K562 (cell line): ENCODE measurements around the gene HSDL1. TPM values are rescaled to one million over a fixed set of nuclear protein-coding genes. Genes with fewer than 3 reads are reported as not detected.

Experiments used
- ARID1B ChIP-seq: fragments of 450-650 bp; IDR thresholded peaks from 2 replicates; pipeline ENCODE4 v1.6.1; 2016; ENCODE audit warnings: antibody characterized with exemption, mild to moderate bottlenecking, inconsistent platforms
- CXXC5 ChIP-seq: fragments of 250-450 bp; sonication (Bioruptor Pico); IDR thresholded peaks from 2 replicates; pipeline ENCODE4 v1.8.0; 2022; ENCODE audit warnings: inconsistent platforms, mild to moderate bottlenecking, moderate library complexity
- GABPA ChIP-seq: fragments of 200-800 bp; sonication (Bioruptor generic); conservative IDR thresholded peaks from 2 replicates; pipeline ENCODE4 v1.6.1; 2016; ENCODE audit warnings: low read depth, missing genetic modification characterization, missing compliant biosample characterization
- HDAC8 ChIP-seq: fragments of 450-650 bp; IDR thresholded peaks from 2 replicates; pipeline ENCODE4 v1.6.1; 2016; ENCODE audit warnings: mild to moderate bottlenecking, missing genetic modification characterization, moderate library complexity, missing compliant biosample characterization
- MEIS2 ChIP-seq: fragments of 450-650 bp; IDR thresholded peaks from 2 replicates; pipeline ENCODE4 v1.6.1; 2014; ENCODE audit warnings: mild to moderate bottlenecking; ENCODE audit not compliant: partially characterized antibody
- TCF3 ChIP-seq: sonication (generic); formaldehyde crosslinking; IDR thresholded peaks from 2 replicates; pipeline ENCODE4 v1.4.0; 2020; ENCODE audit warnings: mild to moderate bottlenecking, missing genetic modification reagents
- polyA plus RNA-seq, 8 experiments: library from polyadenylated mRNA; depleted of rRNA in 4 of 8; stranded (reverse) in 5 of 8; unstranded in 3 of 8; fragments of >200 nt; fragmentation: Nextera tagmentation in 2 of 8; fragmentation: Illumina TruSeq in 1 of 8; extraction: Ambion mirVana in 2 of 8; extraction: Trizol in 1 of 8; gene quantifications; 2 replicates each; pipeline versions ENCODE4 v1.2.1 to v1.2.3, GENCODE V29; 2011 to 2014; ENCODE audit warnings: inconsistent platforms in 1 of 8, missing spikeins in 1 of 8
- total RNA-seq, 7 experiments: library from RNA; depleted of rRNA in 6 of 7; stranded (reverse); fragments of >200 nt in 6 of 7; fragmentation: Illumina TruSeq in 2 of 7; extraction: Trizol in 2 of 7; gene quantifications; 2 replicates each; pipeline versions ENCODE4 v1.2.1 to v1.2.3, GENCODE V29; 2011 to 2021; ENCODE audit warnings: low replicate concordance in 1 of 7
- TF ChIP-seq, protein P1 (sequence below), 2 experiments: IDR thresholded peaks in 1 of 2; conservative IDR thresholded peaks in 1 of 2; 2 replicates each; pipeline ENCODE4 v1.6.1; 2016; ENCODE audit warnings: low read depth in 2 of 2, mild to moderate bottlenecking in 1 of 2, missing compliant biosample characterization in 1 of 2, missing genetic modification characterization in 1 of 2, moderate library complexity in 1 of 2
- TF ChIP-seq, protein P2 (sequence below): fragments of 450-650 bp; IDR thresholded peaks from 2 replicates; pipeline ENCODE4 v1.6.1; 2017; ENCODE audit warnings: mild to moderate bottlenecking, moderate library complexity
- TF ChIP-seq, protein P3 (sequence below): fragments of 250-450 bp; sonication (Bioruptor Pico); IDR thresholded peaks from 2 replicates; pipeline ENCODE4 v1.4.0; 2020; ENCODE audit warnings: mild to moderate bottlenecking

HSDL1 gene
- total and polyA plus RNA-seq, 9 of the 15 experiments (the other 6 are each of a cell fraction or from before 2014, with no cell fraction given): 14.8 to 41.2 (median 27.7) TPM

DNA sequence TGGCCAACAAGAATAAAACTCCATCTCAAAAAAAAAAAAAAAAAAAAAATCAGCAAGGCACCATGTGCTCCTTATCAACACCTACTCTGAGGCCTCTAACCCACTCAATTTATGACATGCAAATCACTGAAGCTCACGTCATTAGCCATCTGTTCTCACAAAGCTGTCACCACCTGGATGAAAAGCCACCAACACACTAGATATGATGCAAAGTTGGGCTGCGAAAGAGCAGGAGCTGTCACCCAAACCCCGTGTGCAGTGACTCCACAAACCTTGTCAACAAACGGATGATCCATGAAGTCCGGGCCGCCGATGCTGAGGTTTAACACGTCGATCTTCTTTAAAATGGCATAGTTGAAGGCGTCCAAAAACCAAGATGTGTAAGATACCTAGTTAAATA lies 53.5 kb downstream of the HSDL1 start (continued):
- TF ChIP-seq, protein P1, sequence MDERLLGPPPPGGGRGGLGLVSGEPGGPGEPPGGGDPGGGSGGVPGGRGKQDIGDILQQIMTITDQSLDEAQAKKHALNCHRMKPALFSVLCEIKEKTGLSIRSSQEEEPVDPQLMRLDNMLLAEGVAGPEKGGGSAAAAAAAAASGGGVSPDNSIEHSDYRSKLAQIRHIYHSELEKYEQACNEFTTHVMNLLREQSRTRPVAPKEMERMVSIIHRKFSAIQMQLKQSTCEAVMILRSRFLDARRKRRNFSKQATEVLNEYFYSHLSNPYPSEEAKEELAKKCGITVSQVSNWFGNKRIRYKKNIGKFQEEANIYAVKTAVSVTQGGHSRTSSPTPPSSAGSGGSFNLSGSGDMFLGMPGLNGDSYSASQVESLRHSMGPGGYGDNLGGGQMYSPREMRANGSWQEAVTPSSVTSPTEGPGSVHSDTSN (CRISPR knock-in tag; IDR thresholded peaks at IDR 0.05; ENCODE audit: low read depth): no peak
- TF ChIP-seq, protein P1 (tag; conservative IDR thresholded peaks at IDR 0.05; ENCODE audit: low read depth): peak; percentile 97
- TF ChIP-seq CXXC5 (CRISPR knock-in tag) (peak; percentile 31; the same call in 1 of the 2 replicates), GABPA (peak; percentile 38; the same call in 1 of the 2 replicates), ARID1B (no peak), TCF3 (0 out of 2 replicates have a peak, but pooled peaks have one; percentile 24), HDAC8 (no peak), MEIS2 (peak; percentile 62)
- TF ChIP-seq, protein P2, sequence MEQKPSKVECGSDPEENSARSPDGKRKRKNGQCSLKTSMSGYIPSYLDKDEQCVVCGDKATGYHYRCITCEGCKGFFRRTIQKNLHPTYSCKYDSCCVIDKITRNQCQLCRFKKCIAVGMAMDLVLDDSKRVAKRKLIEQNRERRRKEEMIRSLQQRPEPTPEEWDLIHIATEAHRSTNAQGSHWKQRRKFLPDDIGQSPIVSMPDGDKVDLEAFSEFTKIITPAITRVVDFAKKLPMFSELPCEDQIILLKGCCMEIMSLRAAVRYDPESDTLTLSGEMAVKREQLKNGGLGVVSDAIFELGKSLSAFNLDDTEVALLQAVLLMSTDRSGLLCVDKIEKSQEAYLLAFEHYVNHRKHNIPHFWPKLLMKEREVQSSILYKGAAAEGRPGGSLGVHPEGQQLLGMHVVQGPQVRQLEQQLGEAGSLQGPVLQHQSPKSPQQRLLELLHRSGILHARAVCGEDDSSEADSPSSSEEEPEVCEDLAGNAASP: no peak
- TF ChIP-seq, protein P3, sequence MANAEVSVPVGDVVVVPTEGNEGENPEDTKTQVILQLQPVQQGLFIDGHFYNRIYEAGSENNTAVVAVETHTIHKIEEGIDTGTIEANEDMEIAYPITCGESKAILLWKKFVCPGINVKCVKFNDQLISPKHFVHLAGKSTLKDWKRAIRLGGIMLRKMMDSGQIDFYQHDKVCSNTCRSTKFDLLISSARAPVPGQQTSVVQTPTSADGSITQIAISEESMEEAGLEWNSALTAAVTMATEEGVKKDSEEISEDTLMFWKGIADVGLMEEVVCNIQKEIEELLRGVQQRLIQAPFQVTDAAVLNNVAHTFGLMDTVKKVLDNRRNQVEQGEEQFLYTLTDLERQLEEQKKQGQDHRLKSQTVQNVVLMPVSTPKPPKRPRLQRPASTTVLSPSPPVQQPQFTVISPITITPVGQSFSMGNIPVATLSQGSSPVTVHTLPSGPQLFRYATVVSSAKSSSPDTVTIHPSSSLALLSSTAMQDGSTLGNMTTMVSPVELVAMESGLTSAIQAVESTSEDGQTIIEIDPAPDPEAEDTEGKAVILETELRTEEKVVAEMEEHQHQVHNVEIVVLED (CRISPR knock-in tag): no peak
